CD1c-positive myeloid dendritic cell (primary cell): ENCODE results near the gene ICE1.
"Not testable (repeated sequence)": the region's sequence is repeated elsewhere in the genome, so short reads cannot be mapped to it uniquely, and the experiment has no call there.

Experiments
- DNase-seq: peaks from one replicate; pipeline ENCODE4 v3.0.0-alpha.2; 2016; ENCODE audit errors: extremely low spot score

ICE1 gene

GRCh38 chr5:5404381-5404780 is 18.1 kb upstream of the ICE1 start:
- DNase-seq = no peak

GRCh38 chr5:5405441-5405840 is 17.0 kb upstream of the ICE1 start:
- no peak for DNase-seq

- no peak for DNase-seq
Observed at GRCh38 chr5:5407924-5408323, 14.6 kb upstream of the ICE1 start.

GRCh38 chr5:5409151-5409810 is 13.2 kb upstream of the ICE1 start:
- no peak for DNase-seq

GRCh38 chr5:5413856-5414255 is 8.6 kb upstream of the ICE1 start:
- not testable (repeated sequence) for DNase-seq

- DNase-seq = no peak
Observed at GRCh38 chr5:5414999-5415398, 7.5 kb upstream of the ICE1 start.

GRCh38 chr5:5416733-5417132 is 5.7 kb upstream of the ICE1 start:
- no peak for DNase-seq

- no peak for DNase-seq
Observed at GRCh38 chr5:5418006-5418405, 4.5 kb upstream of the ICE1 start.

GRCh38 chr5:5418764-5419163 is 3.7 kb upstream of the ICE1 start:
- no peak for DNase-seq

GRCh38 chr5:5419291-5420210 is 2.9 kb upstream of the ICE1 start:
- DNase-seq = peak; percentile 44

GRCh38 chr5:5420251-5420650 is 2.2 kb upstream of the ICE1 start:
- DNase-seq = no peak

GRCh38 chr5:5421149-5421960 is 1.1 kb upstream of the ICE1 start:
- peak; percentile 6 for DNase-seq

- DNase-seq = peak; percentile 3
Observed at GRCh38 chr5:5422819-5423515, 490 bp downstream of the ICE1 start.

- peak; percentile 4 for DNase-seq
Observed at GRCh38 chr5:5423586-5423985, 1.1 kb downstream of the ICE1 start.

- no peak for DNase-seq
Observed at GRCh38 chr5:5424736-5425135, 2.3 kb downstream of the ICE1 start.

GRCh38 chr5:5430136-5430535 is 7.7 kb downstream of the ICE1 start:
- no peak for DNase-seq

- DNase-seq = no peak
Observed at GRCh38 chr5:5432020-5432707, 9.7 kb downstream of the ICE1 start.

GRCh38 chr5:5436203-5436760 is 13.8 kb downstream of the ICE1 start:
- DNase-seq = no peak

- no peak for DNase-seq
Observed at GRCh38 chr5:5437227-5438172, 15.0 kb downstream of the ICE1 start.

GRCh38 chr5:5451863-5452262 is 29.4 kb downstream of the ICE1 start:
- DNase-seq = no peak
